Daoy (cell line): Measurements from ENCODE around the gene PPP1R3E. TPM values are rescaled to one million over a fixed set of nuclear protein-coding genes. Genes with fewer than 3 reads are reported as not detected.
"Not testable (repeated sequence)": the region's sequence is repeated elsewhere in the genome, so short reads cannot be mapped to it uniquely, and the experiment has no call there.

Experiments used
- DNase-seq: peaks from one replicate; pipeline ENCODE4 v3.0.0-alpha.2; 2015; ENCODE audit warnings: low read depth
- total RNA-seq: library from RNA; depleted of rRNA; stranded (reverse); fragments of >200 nt; shearing (Covaris generic); gene quantifications from 2 replicates; pipeline ENCODE4 v1.2.3, GENCODE V29; 2014; rRNA removed

The PPP1R3E gene, protein sequence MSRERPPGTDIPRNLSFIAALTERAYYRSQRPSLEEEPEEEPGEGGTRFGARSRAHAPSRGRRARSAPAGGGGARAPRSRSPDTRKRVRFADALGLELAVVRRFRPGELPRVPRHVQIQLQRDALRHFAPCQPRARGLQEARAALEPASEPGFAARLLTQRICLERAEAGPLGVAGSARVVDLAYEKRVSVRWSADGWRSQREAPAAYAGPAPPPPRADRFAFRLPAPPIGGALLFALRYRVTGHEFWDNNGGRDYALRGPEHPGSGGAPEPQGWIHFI
- 1.5 and 2.6 TPM in 2 replicates for total RNA-seq

DNA sequence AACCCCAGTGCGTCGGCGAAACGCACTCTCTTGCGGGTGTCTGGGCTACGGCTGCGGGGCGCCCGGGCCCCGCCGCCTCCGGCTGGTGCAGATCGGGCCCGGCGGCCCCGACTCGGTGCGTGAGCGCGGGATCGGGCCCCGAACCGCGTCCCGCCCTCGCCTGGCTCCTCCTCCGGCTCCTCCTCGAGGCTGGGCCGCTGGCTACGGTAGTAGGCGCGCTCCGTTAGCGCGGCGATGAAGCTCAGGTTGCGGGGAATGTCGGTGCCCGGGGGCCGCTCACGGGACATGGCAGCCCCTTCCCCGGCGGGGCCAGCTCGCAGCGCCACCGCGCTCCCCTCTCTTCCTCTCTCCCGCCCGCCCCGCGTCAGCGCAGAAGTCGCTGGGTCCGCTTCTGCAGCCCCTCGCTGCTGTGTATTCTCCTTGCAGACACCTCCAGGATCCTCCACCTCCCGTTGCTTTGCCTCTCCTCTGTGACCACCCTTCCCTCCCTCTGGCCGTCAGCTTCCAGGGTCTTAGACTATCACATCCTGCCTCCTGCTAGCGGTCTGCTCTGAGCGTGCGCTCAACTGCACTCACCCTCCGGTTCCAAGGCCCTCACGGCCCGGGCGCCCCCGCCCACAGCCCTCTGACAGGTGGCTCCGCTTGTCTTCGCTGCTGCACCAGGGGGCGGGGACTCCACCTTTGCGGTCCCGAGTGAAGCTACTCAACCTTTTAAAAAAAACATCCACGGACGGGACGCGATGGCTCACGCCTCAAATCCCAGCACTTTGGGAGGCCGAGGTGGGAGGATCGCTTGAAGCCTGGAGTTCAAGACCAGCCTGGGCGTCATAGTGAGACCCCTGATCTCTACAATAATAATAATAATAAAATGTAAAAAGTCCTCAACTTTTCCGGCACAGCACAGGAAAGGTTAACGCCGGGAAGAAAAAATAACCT, at the start of gene PPP1R3E:
PPP1R3E (minus strand) TSS at position 570 of the 936 bp plus-strand sequence; CDS start at position 287, 283 bp downstream.
- DNase-seq: peak; percentile 77

DNA sequence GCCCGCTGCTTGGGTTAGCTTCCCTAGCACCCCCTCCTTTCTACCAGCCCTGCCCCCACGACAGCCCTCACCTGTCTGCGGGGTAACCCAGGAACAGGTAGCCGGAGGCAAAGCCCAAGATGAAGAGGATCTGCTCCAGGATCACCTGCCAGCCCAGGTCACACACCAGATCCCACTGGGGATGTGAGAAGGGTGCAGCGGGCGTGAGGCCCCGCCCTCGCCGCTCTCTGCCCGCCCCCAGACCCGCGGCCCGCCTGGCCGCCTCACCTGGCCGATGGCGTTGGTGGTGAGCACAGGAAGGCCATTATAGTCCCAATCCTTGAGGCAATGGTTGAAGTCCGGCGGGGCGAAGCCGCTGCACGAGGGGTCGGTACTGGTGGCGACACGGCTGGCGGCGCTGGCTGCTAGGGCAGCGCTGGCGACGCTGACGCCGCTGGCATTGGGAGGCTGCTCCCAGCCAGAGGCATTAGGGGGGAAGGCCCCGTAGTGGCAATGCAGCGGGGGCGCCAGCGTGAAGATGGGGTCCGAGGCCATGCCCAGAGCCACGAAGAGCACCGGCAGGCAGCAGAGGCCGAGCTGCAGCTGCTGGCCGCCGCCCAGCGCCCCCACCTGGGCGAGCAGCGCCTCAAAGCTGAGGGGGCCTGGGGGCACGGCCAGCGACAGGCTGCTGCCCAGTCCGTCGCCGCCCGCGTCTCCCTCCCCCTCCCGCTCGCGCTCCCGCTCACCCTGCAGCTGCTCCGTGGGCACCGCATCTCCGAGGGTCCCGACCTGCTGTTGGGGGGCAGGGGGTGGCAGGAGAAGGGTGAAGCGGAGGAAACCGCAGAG, 49.2 kb upstream of the PPP1R3E start:
- DNase-seq: peak; percentile 24

- no peak for DNase-seq
These were observed 46.6 kb upstream of the PPP1R3E start for GRCh38 chr14:23349156-23349845.

GRCh38 chr14:23348297-23348655, 45.6 kb upstream of the PPP1R3E start:
- no peak for DNase-seq

- no peak for DNase-seq
These were observed 45.0 kb upstream of the PPP1R3E start for GRCh38 chr14:23347406-23348296.

DNA sequence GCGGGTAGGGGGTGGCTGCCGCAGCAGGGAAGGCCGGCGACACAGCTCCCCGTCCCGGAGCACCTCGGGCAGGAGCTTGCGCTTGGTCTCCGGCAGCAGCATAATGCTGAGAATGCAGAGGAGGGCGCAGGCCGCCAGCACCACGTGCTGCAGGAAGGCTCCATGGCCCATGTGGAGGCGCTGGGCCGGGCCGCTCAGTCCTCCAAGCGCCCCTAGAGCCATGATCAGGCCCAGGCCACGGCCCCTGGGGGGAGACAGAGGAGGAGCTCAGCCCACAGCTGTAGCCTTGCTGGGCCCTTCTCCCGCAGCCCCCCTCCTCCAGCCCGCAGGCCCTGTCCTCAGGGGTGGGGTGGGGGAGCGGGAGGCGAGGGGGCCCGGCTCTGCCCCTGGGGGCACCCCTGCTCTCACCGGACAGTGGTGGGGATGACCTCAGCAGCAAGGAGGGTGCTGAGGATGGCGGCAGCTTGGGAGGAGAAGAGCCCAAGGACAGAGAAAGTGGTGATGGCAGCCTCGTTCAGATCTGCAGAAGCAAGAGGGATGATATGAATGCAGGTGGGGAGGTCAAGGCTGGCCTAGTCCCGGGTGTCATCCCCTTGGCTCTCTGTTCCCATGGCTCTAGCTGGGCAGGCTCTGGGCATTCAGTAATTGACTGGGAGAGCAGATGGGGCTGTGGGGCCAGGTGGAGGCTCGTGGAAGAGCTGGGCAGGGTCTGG, 44.2 kb upstream of the PPP1R3E start:
- no peak for DNase-seq

GRCh38 chr14:23345987-23346692, 43.5 kb upstream of the PPP1R3E start:
- no peak for DNase-seq

GRCh38 chr14:23344481-23344880, 41.8 kb upstream of the PPP1R3E start:
- DNase-seq: no peak

DNA sequence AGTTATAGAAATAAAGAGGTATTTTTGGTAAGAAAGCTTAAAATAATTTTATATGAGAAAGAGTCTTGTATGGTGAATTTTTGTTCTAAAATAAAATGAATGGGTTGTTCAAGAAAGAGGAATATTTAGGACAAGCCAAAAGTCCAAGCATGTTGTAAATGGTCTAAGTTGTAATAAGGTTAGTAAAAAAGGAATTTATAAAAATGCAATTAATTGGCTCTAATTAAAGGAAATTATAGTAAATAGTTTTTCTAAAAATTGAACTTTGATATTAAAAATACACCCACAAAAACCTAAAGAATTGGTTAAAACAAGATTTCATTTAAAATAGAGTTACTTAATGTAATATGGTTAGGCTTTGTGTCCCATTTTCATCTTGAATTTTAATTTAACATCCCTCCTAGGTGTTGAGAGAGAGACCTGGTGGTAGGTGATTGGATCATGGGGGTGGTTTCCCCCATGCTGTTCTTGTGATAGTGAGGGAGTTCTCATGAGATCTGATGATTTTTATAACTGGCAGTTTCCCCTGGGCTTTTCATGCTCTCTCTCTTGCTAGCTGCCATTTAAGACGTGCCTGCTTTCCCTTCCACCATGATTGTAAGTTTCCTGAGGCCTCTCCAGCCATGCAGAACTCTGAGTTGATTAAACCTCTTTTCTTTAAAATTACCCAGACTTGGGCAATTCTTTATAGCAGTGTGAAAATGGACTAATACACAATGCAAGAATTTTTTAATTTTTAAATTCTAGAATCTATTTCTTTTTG, 37.0 kb upstream of the PPP1R3E start:
- DNase-seq: no peak

GRCh38 chr14:23335623-23336022, 33.0 kb upstream of the PPP1R3E start:
- no peak for DNase-seq

- peak; percentile 74 for DNase-seq
These were observed 25.5 kb upstream of the PPP1R3E start for GRCh38 chr14:23327947-23328744.

- DNase-seq: no peak
These were observed 24.1 kb upstream of the PPP1R3E start for GRCh38 chr14:23326491-23327332.

- DNase-seq: not testable (repeated sequence)
These were observed 23.1 kb upstream of the PPP1R3E start for GRCh38 chr14:23325746-23326145.

GRCh38 chr14:23324993-23325392, 22.3 kb upstream of the PPP1R3E start:
- no peak for DNase-seq

DNA sequence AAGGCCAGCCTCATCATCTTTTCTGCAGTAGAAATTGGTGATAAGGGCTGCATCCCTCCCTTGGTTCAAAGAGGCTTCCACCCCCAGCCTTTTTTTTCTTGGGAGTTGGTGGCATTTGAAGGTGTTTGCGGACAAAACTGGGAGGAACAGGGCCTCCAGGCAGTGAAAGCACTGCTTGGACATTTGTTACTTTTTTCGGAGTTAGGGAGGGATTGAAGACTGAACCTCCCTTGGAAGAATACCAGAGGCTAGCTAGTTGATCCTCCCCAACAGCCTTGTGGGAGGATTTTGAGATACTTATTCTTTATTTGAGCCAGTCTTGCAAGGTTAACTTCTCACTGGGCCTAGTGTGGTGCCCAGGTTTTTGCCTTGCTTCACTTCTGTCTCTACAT, 21.8 kb upstream of the PPP1R3E start:
- DNase-seq: no peak

- DNase-seq: no peak
These were observed 21.3 kb upstream of the PPP1R3E start for GRCh38 chr14:23323838-23324454.
